Activated CD4-positive, alpha-beta T cell treated with anti-CD3 and anti-CD28 coated beads for 36 hours (primary cell): Measurements from ENCODE around the gene XRCC1. TPM values are rescaled to one million over a fixed set of nuclear protein-coding genes. Genes with fewer than 3 reads are reported as not detected.
"Not testable (repeated sequence)": the region's sequence is repeated elsewhere in the genome, so short reads cannot be mapped to it uniquely, and the experiment has no call there.

Experiments
- ATAC-seq: fragments of 200-7000 bp; cut with Tn5 transposase; one replicate; pipeline ENCODE4 v1.10.0; 2021; ENCODE audit warnings: mild to moderate bottlenecking, moderate library complexity
- CTCF ChIA-PET: fragments of 350-600 bp; sonication (Branson Sonifier 250); formaldehyde crosslinking; loops from one replicate; lab custom pipeline; 2021; ENCODE audit warnings: antibody characterized with exemption; lab: Charles Lee
- POLR2A ChIA-PET: fragments of 350-600 bp; sonication (Branson Sonifier 250); formaldehyde crosslinking; loops from one replicate; lab custom pipeline; 2021; ENCODE audit warnings: antibody characterized with exemption, inconsistent platforms; lab: Charles Lee
- DNase-seq: peaks from one replicate; pipeline ENCODE4 v3.0.0-alpha.2; 2020
- H3K27ac Mint-ChIP-seq: one replicate; pipeline ENCODE4 v1.8.0; 2021; ENCODE audit warnings: mixed read lengths
- H3K27me3 Mint-ChIP-seq: one replicate; pipeline ENCODE4 v1.8.0; 2021; ENCODE audit warnings: mixed read lengths
- H3K36me3 Mint-ChIP-seq: one replicate; pipeline ENCODE4 v1.8.0; 2021; ENCODE audit warnings: low read depth, mixed read lengths
- H3K4me1 Mint-ChIP-seq: one replicate; pipeline ENCODE4 v1.8.0; 2021; ENCODE audit warnings: mixed read lengths
- H3K4me3 Mint-ChIP-seq: one replicate; pipeline ENCODE4 v1.8.0; 2021; ENCODE audit warnings: mild to moderate bottlenecking, moderate library complexity, mixed read lengths
- H3K9me3 Mint-ChIP-seq: one replicate; pipeline ENCODE4 v1.8.0; 2021; ENCODE audit warnings: low read depth, mixed read lengths
- intact Hi-C, 2 experiments: fragments of 100-400 bp; cut with DNase I in 1 of 2; cut with micrococcal nuclease in 1 of 2; formaldehyde crosslinking; loops; one replicate each; pipeline versions ENCODE4 v1.14.2 to v1.15.1; 2022 to 2024; cut with DNase I, micrococcal nuclease
- total RNA-seq, 2 experiments: library from RNA; stranded (reverse); gene quantifications; one replicate each; pipeline ENCODE4 v1.2.3, GENCODE V29; 2021

Gene XRCC1
- total RNA-seq, 2 experiments from 2014 or later = 31.6 to 40.0 TPM

GRCh38 chr19:43532571-43532961 lies 42.8 kb downstream of the XRCC1 start:
- intact Hi-C loops = loop anchor here in 1 of 2 experiments (2.0 kb wide), 1 partner anchor 64 kb away; the partner anchor contains the start of genes IRGQ and ZNF576
- Mint-ChIP-seq H3K9me3 (no peaks in the 10 kb centered on the region), H3K36me3 (peaks cover 9% of the 10 kb centered on the region), H3K4me1 (peaks cover 24% of the 10 kb centered on the region), H3K27me3 (no peaks in the 10 kb centered on the region), H3K27ac (peak overlapping the region; percentile 92), H3K4me3 (peak overlapping the region; percentile 83)
- ATAC-seq = peak; percentile 11
- POLR2A ChIA-PET = interaction anchor here (0.6 to 0.8 kb wide), 3 partner anchors 22 to 469 kb away, joined by 3 to 6 read pairs (median 3); no protein-coding TSS in a partner anchor
- CTCF ChIA-PET = interaction anchor here (0.6 to 4.1 kb wide), 9 partner anchors 12 to 277 kb away, joined by 3 to 24 read pairs (median 6); no protein-coding TSS in a partner anchor
- DNase-seq = no peak

- CTCF ChIA-PET = interaction anchor here (0.6 to 2.1 kb wide), 13 partner anchors 8 to 679 kb away, joined by 3 to 13 read pairs (median 4); partner anchors contain the start of genes IRGQ and ZNF576
- Mint-ChIP-seq H3K27ac (peak overlapping the region; percentile 70), H3K27me3 (no peaks in the 10 kb centered on the region), H3K4me1 (peaks cover 27% of the 10 kb centered on the region), H3K36me3 (peaks cover 3% of the 10 kb centered on the region), H3K9me3 (no peaks in the 10 kb centered on the region), H3K4me3 (peak overlapping the region; percentile 92)
- peak; percentile 27 for DNase-seq
- intact Hi-C loops = loop anchor here (1.0 to 10.0 kb wide), 9 partner anchors 24 to 1103 kb away; partner anchors contain the start of genes KCNN4 (in 2 of the 2), IRGQ (in 1 of the 2), LIPE (in 1 of the 2) and PHLDB3 (in 1 of the 2)
- POLR2A ChIA-PET = interaction anchor here (0.6 to 1.5 kb wide), 15 partner anchors 9 to 1658 kb away, joined by 3 to 11 read pairs (median 4); partner anchors contain the start of gene PLAUR
- peak; percentile 23 for ATAC-seq
Observed at GRCh38 chr19:43527860-43528622, 47.3 kb downstream of the XRCC1 start.

GRCh38 chr19:43526884-43527859 lies 48.2 kb downstream of the XRCC1 start, which contains the start of gene ETHE1:
TSS of gene ETHE1 (minus strand) at chr19:43527201. CDS start at chr19:43527177, 24 bp downstream.
- POLR2A ChIA-PET = interaction anchor here (0.7 to 1.0 kb wide), 2 partner anchors 69 to 1657 kb away, joined by 3 to 4 read pairs; partner anchors contain the start of genes IRGQ and ZNF576
- H3K27ac Mint-ChIP-seq = peak within 1 kb of the TSS; percentile 94
- peak; percentile 87 for DNase-seq
- intact Hi-C loops = loop anchor here (1.0 to 10.0 kb wide), 9 partner anchors 23 to 1102 kb away; partner anchors contain the start of genes KCNN4 (in 2 of the 2), IRGQ (in 1 of the 2), LIPE (in 1 of the 2) and PHLDB3 (in 1 of the 2)
- peaks cover 6% of the 10 kb centered on the region for H3K36me3 Mint-ChIP-seq
- H3K27me3 Mint-ChIP-seq = no peaks in the 10 kb centered on the region
- H3K4me3 Mint-ChIP-seq = peak within 1 kb of the TSS; percentile 92
- H3K4me1 Mint-ChIP-seq = peaks cover 22% of the 10 kb centered on the region
- no peaks in the 10 kb centered on the region for H3K9me3 Mint-ChIP-seq
- peak; percentile 70 for ATAC-seq
- CTCF ChIA-PET = interaction anchor here (0.7 to 3.7 kb wide), 9 partner anchors 8 to 488 kb away, joined by 3 to 21 read pairs (median 5); partner anchors contain the start of gene IRGQ

- no peaks in the 10 kb centered on the region for H3K27me3 Mint-ChIP-seq
- H3K36me3 Mint-ChIP-seq = peaks cover 8% of the 10 kb centered on the region
- ChIA-PET CTCF (interaction anchor here (0.6 to 3.7 kb wide), 9 partner anchors 22 to 489 kb away, joined by 3 to 21 read pairs (median 4); partner anchors contain the start of genes IRGQ and PHLDB3), POLR2A (interaction anchor here (1.0 to 1.4 kb wide), 3 partner anchors 63 to 70 kb away, joined by 4 to 8 read pairs (median 5); partner anchors contain the start of genes IRGQ and ZNF576)
- H3K9me3 Mint-ChIP-seq = no peaks in the 10 kb centered on the region
- H3K4me3 Mint-ChIP-seq = peak overlapping the region; percentile 92
- H3K27ac Mint-ChIP-seq = peak overlapping the region; percentile 94
- intact Hi-C loops = loop anchor here (1.0 to 10.0 kb wide), 6 partner anchors 37 to 1101 kb away; partner anchors contain the start of genes KCNN4 (in 2 of the 2), IRGQ (in 1 of the 2), LIPE (in 1 of the 2) and ZNF576 (in 1 of the 2)
- DNase-seq = peak; percentile 65
- peaks cover 22% of the 10 kb centered on the region for H3K4me1 Mint-ChIP-seq
- ATAC-seq = peak; percentile 16
Observed at GRCh38 chr19:43525836-43526771, 49.2 kb downstream of the XRCC1 start.

- POLR2A ChIA-PET = interaction anchor here (0.6 to 1.5 kb wide), 7 partner anchors 8 to 1920 kb away, joined by 3 to 9 read pairs (median 5); partner anchors contain the start of gene ZNF575
- intact Hi-C loops = loop anchor here (1.0 to 10.0 kb wide), 4 partner anchors 71 to 1100 kb away; partner anchors contain the start of genes KCNN4 (in 2 of the 2), IRGQ (in 1 of the 2), LIPE (in 1 of the 2) and ZNF576 (in 1 of the 2)
Observed at GRCh38 chr19:43524922-43525835, 50.1 kb downstream of the XRCC1 start.

GRCh38 chr19:43523696-43524095 lies 51.6 kb downstream of the XRCC1 start:
- H3K27me3 Mint-ChIP-seq, H3K27ac Mint-ChIP-seq, DNase-seq, H3K4me3 Mint-ChIP-seq, H3K9me3 Mint-ChIP-seq, ATAC-seq: not testable (repeated sequence)
- ChIA-PET POLR2A (interaction anchor here (0.7 kb wide), 1 partner anchor 77 kb away, joined by 3 read pairs; no protein-coding TSS in a partner anchor), CTCF (interaction anchor here (0.7 to 3.7 kb wide), 6 partner anchors 60 to 91 kb away, joined by 3 to 21 read pairs (median 6); partner anchors contain the start of gene IRGQ)
- peaks cover 29% of the 10 kb centered on the region for H3K4me1 Mint-ChIP-seq
- peaks cover 12% of the 10 kb centered on the region for H3K36me3 Mint-ChIP-seq
- intact Hi-C loops = loop anchor here (10.0 kb wide), 2 partner anchors 261 to 1099 kb away; partner anchors contain the start of genes KCNN4 (in 1 of the 2) and LIPE (in 1 of the 2)

More at GRCh38 chr19:43524922-43525835, 50.1 kb downstream of the XRCC1 start:
- CTCF ChIA-PET = interaction anchor here (0.6 to 3.7 kb wide), 17 partner anchors 11 to 242 kb away, joined by 3 to 21 read pairs (median 4); partner anchors contain the start of genes IRGQ and PHLDB3
- H3K4me1 Mint-ChIP-seq = peaks cover 22% of the 10 kb centered on the region
- H3K27ac Mint-ChIP-seq = peak overlapping the region; percentile 94
- H3K9me3 Mint-ChIP-seq = no peaks in the 10 kb centered on the region
- DNase-seq (peak; percentile 56), ATAC-seq (peak; percentile 57)
- H3K4me3 Mint-ChIP-seq = peak overlapping the region; percentile 92
- no peaks in the 10 kb centered on the region for H3K27me3 Mint-ChIP-seq
- H3K36me3 Mint-ChIP-seq = peaks cover 8% of the 10 kb centered on the region

- intact Hi-C loops = loop anchor here (10.0 kb wide), 2 partner anchors 262 to 1098 kb away; partner anchors contain the start of genes KCNN4 (in 1 of the 2) and LIPE (in 1 of the 2)
Observed at GRCh38 chr19:43522929-43523328, 52.4 kb downstream of the XRCC1 start.

More at GRCh38 chr19:43522929-43523328, 52.4 kb downstream of the XRCC1 start:
- no peak for ATAC-seq
- no peak for DNase-seq
- CTCF ChIA-PET = interaction anchor here (0.7 to 5.5 kb wide), 4 partner anchors 18 to 76 kb away, joined by 3 to 30 read pairs (median 12); partner anchors contain the start of gene PHLDB3
- Mint-ChIP-seq H3K27ac (peak overlapping the region; percentile 67), H3K9me3 (no peaks in the 10 kb centered on the region), H3K4me3 (no peak overlapping the region), H3K27me3 (no peaks in the 10 kb centered on the region), H3K4me1 (peaks cover 29% of the 10 kb centered on the region), H3K36me3 (peaks cover 12% of the 10 kb centered on the region)
- POLR2A ChIA-PET = interaction anchor here (0.7 kb wide), 1 partner anchor 76 kb away, joined by 3 read pairs; no protein-coding TSS in a partner anchor
